ENCODE results near the gene A2M.

Gene A2M

DNA sequence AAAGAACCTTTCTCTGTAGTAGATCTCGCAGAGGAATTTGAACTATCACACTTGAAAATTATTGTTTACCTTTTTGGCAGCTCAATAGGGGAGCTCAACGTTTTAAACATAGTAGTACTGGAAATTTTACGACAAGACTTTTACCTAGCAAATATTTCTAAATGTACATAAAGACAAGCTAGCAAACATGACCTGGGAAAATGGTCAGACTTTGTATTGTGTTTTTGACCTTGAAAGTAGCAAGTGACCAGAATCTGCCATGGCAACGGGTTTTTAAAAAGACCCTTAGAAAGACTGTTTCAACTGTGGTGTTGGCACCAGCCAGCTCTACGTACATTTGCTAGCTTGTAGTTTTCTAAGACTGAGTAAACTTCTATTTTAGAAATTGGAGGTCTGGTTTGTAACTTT lies 20.2 kb upstream of the A2M start:
- WGBS (ENCODE audit: insufficient coverage, insufficient read length), result no CpG with 5 or more reads among the region's 5 CpGs

DNA sequence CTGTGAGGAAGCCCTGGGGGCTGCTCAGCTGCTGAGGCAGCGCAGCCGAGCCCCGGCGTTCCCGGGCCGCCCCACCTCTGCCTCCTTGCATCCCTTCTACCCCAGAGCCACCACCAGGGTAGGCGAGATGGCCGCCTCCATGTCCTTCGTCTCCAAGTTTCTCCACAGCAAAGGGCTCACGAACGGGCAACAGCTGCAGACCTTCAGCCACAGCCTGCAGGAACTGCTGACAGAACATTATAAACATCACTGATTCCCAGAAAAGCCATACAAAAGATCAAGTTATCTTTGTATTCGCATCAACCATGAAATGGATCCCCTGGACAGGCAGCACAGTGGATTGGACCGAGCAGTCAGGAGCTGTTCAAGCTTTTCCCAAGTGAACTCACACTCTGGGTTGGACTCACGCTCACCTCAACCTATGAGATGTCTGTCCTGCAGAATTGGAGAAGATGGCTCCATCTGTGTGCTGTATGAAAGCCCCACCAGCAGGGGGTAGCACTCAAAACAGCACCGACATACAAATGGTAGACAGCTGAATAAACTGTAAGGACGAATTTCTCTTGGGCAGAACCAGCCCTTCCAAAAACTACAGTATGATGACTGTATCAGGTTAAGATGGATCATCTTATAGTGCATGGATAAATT lies 19.4 kb upstream of the A2M start:
- Histone ChIP-seq H3K27ac (ENCODE audit: low read length) (no peak overlapping the region), H3K36me3 (ENCODE audit: control insufficient read depth, insufficient read depth, low read length) (no peaks in the 10 kb centered on the region), H3K9me3 (ENCODE audit: control insufficient read depth, insufficient read depth, low read length) (no peaks in the 10 kb centered on the region), H3K27me3 (ENCODE audit: control insufficient read depth, insufficient read depth, low read length) (no peaks in the 10 kb centered on the region), H3K4me1 (ENCODE audit: control insufficient read depth, insufficient read depth, low read length) (no peaks in the 10 kb centered on the region), H3K4me3 (ENCODE audit: low read length) (no peak overlapping the region)
- DNase-seq (ENCODE audit: low read depth, low spot score), result peak; percentile 7
- WGBS (ENCODE audit: insufficient coverage, insufficient read length), result no CpG with 5 or more reads among the region's 16 CpGs

More for the DNA sequence above, 20.2 kb upstream of the A2M start:
- Histone ChIP-seq H3K9me3 (ENCODE audit: control insufficient read depth, insufficient read depth, low read length) (no peaks in the 10 kb centered on the region), H3K36me3 (ENCODE audit: control insufficient read depth, insufficient read depth, low read length) (no peaks in the 10 kb centered on the region), H3K27me3 (ENCODE audit: control insufficient read depth, insufficient read depth, low read length) (no peaks in the 10 kb centered on the region), H3K27ac (ENCODE audit: low read length) (no peak overlapping the region), H3K4me3 (ENCODE audit: low read length) (no peak overlapping the region), H3K4me1 (ENCODE audit: control insufficient read depth, insufficient read depth, low read length) (no peaks in the 10 kb centered on the region)
- DNase-seq (ENCODE audit: low read depth, low spot score), result no peak

DNA sequence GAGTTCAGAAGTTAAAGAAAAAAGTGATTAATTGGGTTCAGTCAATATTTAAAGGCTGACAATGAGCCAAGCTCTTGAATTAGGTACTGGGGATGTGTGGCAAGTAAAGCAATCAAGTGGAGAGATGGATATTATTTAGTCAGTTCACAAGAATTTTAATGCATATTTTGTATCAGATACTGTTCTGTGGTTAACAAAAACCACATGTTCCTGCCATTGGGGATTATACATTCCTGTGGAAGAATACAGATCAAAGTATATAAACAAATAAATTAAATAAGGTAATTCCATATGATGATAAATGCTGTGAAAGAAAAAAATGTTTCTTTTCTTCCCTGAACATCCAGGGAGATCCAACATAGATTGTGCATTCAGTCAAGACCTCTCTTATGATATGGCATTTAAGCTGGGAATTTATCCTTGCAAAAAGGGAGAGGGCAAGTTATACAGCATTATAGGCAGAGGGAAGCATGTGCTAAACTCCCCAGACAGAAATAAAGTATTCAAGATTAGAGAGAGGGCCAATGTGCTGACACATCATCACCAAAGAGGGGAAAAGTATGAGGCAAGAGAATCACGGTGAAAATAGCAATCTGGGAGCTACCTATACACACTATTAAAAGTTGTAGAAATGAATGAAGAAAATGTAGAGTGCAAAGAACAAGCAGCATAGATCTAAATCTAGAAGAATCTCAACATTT lies 17.6 kb upstream of the A2M start:
- DNase-seq (ENCODE audit: low read depth, low spot score), result no peak
- no CpG with 5 or more reads among the region's 1 CpG for WGBS (ENCODE audit: insufficient coverage, insufficient read length)
- no peaks in the 10 kb centered on the region for H3K4me1 ChIP-seq (ENCODE audit: control insufficient read depth, insufficient read depth, low read length)
- H3K27ac ChIP-seq (ENCODE audit: low read length), result no peak overlapping the region
- no peaks in the 10 kb centered on the region for H3K9me3 ChIP-seq (ENCODE audit: control insufficient read depth, insufficient read depth, low read length)
- no peaks in the 10 kb centered on the region for H3K27me3 ChIP-seq (ENCODE audit: control insufficient read depth, insufficient read depth, low read length)
- H3K4me3 ChIP-seq (ENCODE audit: low read length), result no peak overlapping the region
- no peaks in the 10 kb centered on the region for H3K36me3 ChIP-seq (ENCODE audit: control insufficient read depth, insufficient read depth, low read length)

DNA sequence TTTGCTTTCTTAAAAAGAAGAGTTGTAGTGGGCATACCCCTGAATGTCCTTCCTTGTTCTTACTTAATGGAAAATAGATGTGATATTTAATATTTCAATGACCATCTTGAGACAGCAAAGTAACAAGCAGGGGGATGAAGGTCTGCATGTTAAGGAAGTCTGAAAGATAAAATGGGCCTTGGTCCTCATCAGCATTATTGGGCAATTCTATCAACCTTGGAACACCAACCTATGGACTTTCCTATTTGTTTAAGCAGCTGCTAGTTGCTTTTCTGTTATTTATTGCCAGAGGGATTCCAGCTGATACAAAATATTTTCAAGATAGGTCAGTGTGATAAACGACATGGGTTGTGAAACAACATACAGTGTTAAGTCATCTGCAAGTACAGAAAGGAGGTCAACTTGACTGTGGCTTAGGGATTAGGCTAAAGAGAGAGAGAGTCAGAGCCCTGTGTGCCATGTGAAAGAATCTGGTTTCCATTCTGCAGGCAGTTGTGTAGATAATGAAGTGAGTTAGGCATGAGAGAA lies 16.4 kb upstream of the A2M start:
- Histone ChIP-seq H3K4me3 (ENCODE audit: low read length) (no peak overlapping the region), H3K4me1 (ENCODE audit: control insufficient read depth, insufficient read depth, low read length) (no peaks in the 10 kb centered on the region), H3K27ac (ENCODE audit: low read length) (no peak overlapping the region), H3K36me3 (ENCODE audit: control insufficient read depth, insufficient read depth, low read length) (no peaks in the 10 kb centered on the region), H3K27me3 (ENCODE audit: control insufficient read depth, insufficient read depth, low read length) (no peaks in the 10 kb centered on the region), H3K9me3 (ENCODE audit: control insufficient read depth, insufficient read depth, low read length) (no peaks in the 10 kb centered on the region)
- WGBS (ENCODE audit: insufficient coverage, insufficient read length), result no CpG with 5 or more reads among the region's 1 CpG
- DNase-seq (ENCODE audit: low read depth, low spot score), result no peak

DNA sequence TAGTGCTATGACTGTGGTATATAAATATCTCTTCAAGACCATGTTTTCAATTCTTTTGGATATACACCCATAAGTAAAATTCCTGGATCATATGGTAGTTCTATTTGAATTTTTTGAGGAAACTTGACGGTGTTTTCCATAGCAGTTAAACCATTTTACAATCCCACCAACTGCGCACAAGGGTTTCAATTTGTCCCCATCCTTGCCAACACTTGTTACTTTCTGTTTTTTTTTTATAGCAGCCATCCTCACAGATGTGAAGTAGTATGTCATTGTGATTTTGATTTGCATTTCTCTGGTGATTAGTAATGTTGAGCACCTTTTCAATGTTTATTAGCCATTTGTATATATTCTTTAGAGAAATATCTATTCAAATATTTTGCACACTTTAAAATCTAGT lies 14.5 kb upstream of the A2M start:
- no peak for DNase-seq (ENCODE audit: low read depth, low spot score)
- Histone ChIP-seq H3K27me3 (ENCODE audit: control insufficient read depth, insufficient read depth, low read length) (no peaks in the 10 kb centered on the region), H3K9me3 (ENCODE audit: control insufficient read depth, insufficient read depth, low read length) (no peaks in the 10 kb centered on the region), H3K4me3 (ENCODE audit: low read length) (no peak overlapping the region), H3K36me3 (ENCODE audit: control insufficient read depth, insufficient read depth, low read length) (no peaks in the 10 kb centered on the region), H3K27ac (ENCODE audit: low read length) (no peak overlapping the region), H3K4me1 (ENCODE audit: control insufficient read depth, insufficient read depth, low read length) (no peaks in the 10 kb centered on the region)
- WGBS (ENCODE audit: insufficient coverage, insufficient read length), result no CpG with 5 or more reads among the region's 2 CpGs

DNA sequence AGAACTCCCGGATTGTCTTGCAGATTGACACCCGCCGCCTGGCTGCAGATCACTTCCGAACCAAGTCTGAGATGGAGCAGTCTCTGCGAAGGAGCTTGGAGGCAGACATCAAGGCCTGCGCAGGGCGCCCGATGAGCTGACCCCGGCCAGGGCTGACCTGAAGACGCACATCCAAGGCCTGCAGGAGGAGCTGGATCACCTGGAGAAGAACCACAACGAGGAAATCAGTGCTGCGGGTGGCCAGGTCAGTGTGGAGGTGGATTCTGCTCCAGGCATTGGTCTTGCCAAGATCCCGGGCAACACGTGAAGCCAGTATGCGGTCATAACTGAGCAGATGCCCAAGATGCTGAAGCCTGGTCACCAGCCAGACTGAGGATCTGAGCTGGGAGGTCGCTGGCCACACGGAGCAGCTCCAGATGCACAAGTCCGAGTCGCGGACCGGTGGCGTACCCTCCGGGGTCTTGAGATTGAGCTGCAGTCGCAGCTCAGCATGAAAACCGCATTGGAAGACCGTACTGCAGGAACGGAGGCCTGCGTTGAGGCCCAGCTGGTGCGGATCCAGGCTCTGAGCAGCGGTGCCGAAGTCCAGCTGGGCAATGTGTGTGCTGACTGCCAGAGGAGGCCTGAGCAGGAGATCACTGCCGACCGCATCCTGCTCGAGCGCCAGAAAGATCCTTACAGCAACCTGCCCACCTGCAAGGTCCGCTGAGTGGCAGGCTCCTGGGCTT lies 12.4 kb upstream of the A2M start:
- WGBS (ENCODE audit: insufficient coverage, insufficient read length), result no CpG with 5 or more reads among the region's 36 CpGs
- no peaks in the 10 kb centered on the region for H3K36me3 ChIP-seq (ENCODE audit: control insufficient read depth, insufficient read depth, low read length)

GRCh38 chr12:9127484-9127883 lies 11.8 kb upstream of the A2M start:
- Histone ChIP-seq H3K4me1 (ENCODE audit: control insufficient read depth, insufficient read depth, low read length) (no peaks in the 10 kb centered on the region), H3K27ac (ENCODE audit: low read length) (no peak overlapping the region), H3K4me3 (ENCODE audit: low read length) (no peak overlapping the region), H3K36me3 (ENCODE audit: control insufficient read depth, insufficient read depth, low read length) (no peaks in the 10 kb centered on the region), H3K27me3 (ENCODE audit: control insufficient read depth, insufficient read depth, low read length) (no peaks in the 10 kb centered on the region), H3K9me3 (ENCODE audit: control insufficient read depth, insufficient read depth, low read length) (no peaks in the 10 kb centered on the region)
- WGBS (ENCODE audit: insufficient coverage, insufficient read length), result no CpG with 5 or more reads among the region's 21 CpGs
- DNase-seq (ENCODE audit: low read depth, low spot score), result no peak

More for the DNA sequence above, 12.4 kb upstream of the A2M start:
- Histone ChIP-seq H3K4me1 (ENCODE audit: control insufficient read depth, insufficient read depth, low read length) (no peaks in the 10 kb centered on the region), H3K9me3 (ENCODE audit: control insufficient read depth, insufficient read depth, low read length) (no peaks in the 10 kb centered on the region), H3K27me3 (ENCODE audit: control insufficient read depth, insufficient read depth, low read length) (no peaks in the 10 kb centered on the region), H3K4me3 (ENCODE audit: low read length) (no peak overlapping the region), H3K27ac (ENCODE audit: low read length) (no peak overlapping the region)
- no peak for DNase-seq (ENCODE audit: low read depth, low spot score)

- no peak overlapping the region for H3K27ac ChIP-seq (ENCODE audit: low read length)
- no peaks in the 10 kb centered on the region for H3K36me3 ChIP-seq (ENCODE audit: control insufficient read depth, insufficient read depth, low read length)
- H3K4me3 ChIP-seq (ENCODE audit: low read length), result no peak overlapping the region
- H3K9me3 ChIP-seq (ENCODE audit: control insufficient read depth, insufficient read depth, low read length), result no peaks in the 10 kb centered on the region
- no peaks in the 10 kb centered on the region for H3K4me1 ChIP-seq (ENCODE audit: control insufficient read depth, insufficient read depth, low read length)
- no peaks in the 10 kb centered on the region for H3K27me3 ChIP-seq (ENCODE audit: control insufficient read depth, insufficient read depth, low read length)
- DNase-seq (ENCODE audit: low read depth, low spot score), result no peak
- no CpG with 5 or more reads among the region's 16 CpGs for WGBS (ENCODE audit: insufficient coverage, insufficient read length)
Observed at GRCh38 chr12:9124383-9125031, 8.8 kb upstream of the A2M start.

GRCh38 chr12:9123781-9124382 lies 8.2 kb upstream of the A2M start:
- Histone ChIP-seq H3K27me3 (ENCODE audit: control insufficient read depth, insufficient read depth, low read length) (no peaks in the 10 kb centered on the region), H3K36me3 (ENCODE audit: control insufficient read depth, insufficient read depth, low read length) (no peaks in the 10 kb centered on the region), H3K9me3 (ENCODE audit: control insufficient read depth, insufficient read depth, low read length) (no peaks in the 10 kb centered on the region), H3K4me1 (ENCODE audit: control insufficient read depth, insufficient read depth, low read length) (no peaks in the 10 kb centered on the region), H3K4me3 (ENCODE audit: low read length) (no peak overlapping the region), H3K27ac (ENCODE audit: low read length) (no peak overlapping the region)
- no peak for DNase-seq (ENCODE audit: low read depth, low spot score)
- no CpG with 5 or more reads among the region's 14 CpGs for WGBS (ENCODE audit: insufficient coverage, insufficient read length)

GRCh38 chr12:9122091-9122609 lies 6.4 kb upstream of the A2M start:
- Histone ChIP-seq H3K4me1 (ENCODE audit: control insufficient read depth, insufficient read depth, low read length) (no peaks in the 10 kb centered on the region), H3K27ac (ENCODE audit: low read length) (no peak overlapping the region), H3K27me3 (ENCODE audit: control insufficient read depth, insufficient read depth, low read length) (no peaks in the 10 kb centered on the region), H3K36me3 (ENCODE audit: control insufficient read depth, insufficient read depth, low read length) (no peaks in the 10 kb centered on the region), H3K9me3 (ENCODE audit: control insufficient read depth, insufficient read depth, low read length) (no peaks in the 10 kb centered on the region), H3K4me3 (ENCODE audit: low read length) (no peak overlapping the region)
- no CpG with 5 or more reads among the region's 3 CpGs for WGBS (ENCODE audit: insufficient coverage, insufficient read length)
- DNase-seq (ENCODE audit: low read depth, low spot score), result no peak

Measured in iPS DF 6.9 (cell line).